ES-I3 (cell line): ENCODE data around the gene XPR1.
A peak's percentile ranks its signal among the peaks of the same experiment; 100 is the strongest.

Experiments used
- H3K36me3 ChIP-seq: 2 replicates; pipeline ENCODE4 v1.6.1; 2013; ENCODE audit warnings: mild to moderate bottlenecking, low read length, control low read depth, moderate library complexity; ENCODE audit not compliant: insufficient read depth
- H3K4me1 ChIP-seq: 2 replicates; pipeline ENCODE4 v1.6.1; 2013; ENCODE audit warnings: mild to moderate bottlenecking, control low read depth, low read length; ENCODE audit not compliant: insufficient read depth
- H3K9ac ChIP-seq: 2 replicates; pipeline ENCODE4 v1.6.1; 2013; ENCODE audit warnings: low read depth, mild to moderate bottlenecking, low read length, moderate library complexity
- H3K9me3 ChIP-seq: 2 replicates; pipeline ENCODE4 v1.6.1; 2013; ENCODE audit warnings: mild to moderate bottlenecking, low read length, moderate library complexity; ENCODE audit not compliant: control insufficient read depth, insufficient read depth

Gene XPR1

GRCh38 chr1:180909005-180909414 lies 277.2 kb downstream of the XPR1 start:
- no peaks in the 10 kb centered on the region for H3K4me1 ChIP-seq
- H3K36me3 ChIP-seq: no peaks in the 10 kb centered on the region
- no peaks in the 10 kb centered on the region for H3K9me3 ChIP-seq

DNA sequence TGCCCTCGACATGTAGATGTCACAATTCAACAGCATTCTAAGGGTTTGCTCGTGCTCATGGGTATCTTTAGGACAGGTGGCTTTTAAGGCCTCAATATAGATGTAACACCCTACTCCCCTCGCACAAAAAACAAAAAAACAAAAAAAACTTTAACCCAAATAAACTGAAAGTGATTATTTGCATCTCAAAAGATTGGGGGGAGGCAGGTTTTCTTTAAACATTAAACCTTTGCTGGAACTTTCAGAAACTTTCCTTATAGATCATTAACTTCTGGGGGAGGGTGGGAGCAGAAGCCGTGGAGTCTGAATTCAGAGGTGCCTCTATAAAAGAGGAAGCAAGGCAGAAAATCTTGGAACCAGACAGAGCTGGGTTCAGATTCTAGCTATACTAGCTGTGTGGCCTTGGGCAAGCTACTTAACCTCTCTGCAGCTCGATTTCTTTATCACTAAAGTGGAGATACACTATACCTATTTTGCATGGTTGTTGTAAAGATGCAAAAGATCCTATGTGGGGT lies 277.7 kb downstream of the XPR1 start:
- Histone ChIP-seq H3K4me1 (no peaks in the 10 kb centered on the region), H3K9ac (no peak overlapping the region), H3K36me3 (no peaks in the 10 kb centered on the region), H3K9me3 (no peaks in the 10 kb centered on the region)

More at GRCh38 chr1:180909005-180909414, 277.2 kb downstream of the XPR1 start:
- H3K9ac ChIP-seq: no peak overlapping the region

DNA sequence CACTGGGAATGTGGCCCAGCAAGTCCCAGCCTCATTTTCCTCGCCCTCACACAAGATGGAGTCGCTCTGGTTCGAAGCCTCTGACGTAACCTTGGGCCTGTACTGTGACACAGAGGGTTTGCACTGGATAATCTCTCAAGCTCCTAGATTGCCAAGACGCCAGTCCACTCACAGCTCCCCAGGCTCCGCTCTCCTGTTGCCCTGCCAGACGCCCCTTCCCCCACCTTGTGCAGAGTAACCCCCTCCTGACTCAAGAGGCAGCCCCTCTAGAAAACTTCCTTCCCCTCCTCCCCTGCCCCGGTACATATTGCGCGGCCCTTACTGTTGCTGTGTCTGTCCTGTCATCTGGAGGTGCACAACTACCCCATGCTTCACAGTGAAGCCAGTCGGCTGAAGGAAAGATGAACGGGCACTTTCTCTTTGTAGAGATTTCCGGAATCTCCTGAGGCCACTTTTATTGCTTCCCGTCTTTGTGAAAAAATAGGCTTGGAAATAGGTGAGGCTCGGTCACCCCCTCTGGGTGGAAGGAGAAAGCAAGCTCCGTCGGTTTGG lies 279.9 kb downstream of the XPR1 start:
- H3K36me3 ChIP-seq: no peaks in the 10 kb centered on the region
- no peaks in the 10 kb centered on the region for H3K4me1 ChIP-seq
- H3K9me3 ChIP-seq: no peaks in the 10 kb centered on the region
- peak overlapping the region; percentile 93 for H3K9ac ChIP-seq

- no peaks in the 10 kb centered on the region for H3K9me3 ChIP-seq
- H3K4me1 ChIP-seq: no peaks in the 10 kb centered on the region
- H3K36me3 ChIP-seq: no peaks in the 10 kb centered on the region
- H3K9ac ChIP-seq: peak overlapping the region; percentile 93
These were observed 280.5 kb downstream of the XPR1 start for GRCh38 chr1:180912211-180912800.

GRCh38 chr1:180912801-180913565 lies 281.2 kb downstream of the XPR1 start, which contains the start of gene KIAA1614:
Gene KIAA1614 (plus strand): TSS chr1:180912897. CDS start chr1:180913244, 347 bp downstream.
- H3K4me1 ChIP-seq: no peaks in the 10 kb centered on the region
- H3K9ac ChIP-seq: peak within 1 kb of the TSS; percentile 93
- no peaks in the 10 kb centered on the region for H3K9me3 ChIP-seq
- no peaks in the 10 kb centered on the region for H3K36me3 ChIP-seq

GRCh38 chr1:180915426-180915965 lies 283.7 kb downstream of the XPR1 start:
- no peaks in the 10 kb centered on the region for H3K9me3 ChIP-seq
- H3K9ac ChIP-seq: no peak overlapping the region
- no peaks in the 10 kb centered on the region for H3K4me1 ChIP-seq
- H3K36me3 ChIP-seq: no peaks in the 10 kb centered on the region

GRCh38 chr1:180916012-180916770 lies 284.4 kb downstream of the XPR1 start:
- no peaks in the 10 kb centered on the region for H3K4me1 ChIP-seq

GRCh38 chr1:180916771-180917170 lies 284.9 kb downstream of the XPR1 start:
- no peak overlapping the region for H3K9ac ChIP-seq
- no peaks in the 10 kb centered on the region for H3K36me3 ChIP-seq
- H3K4me1 ChIP-seq: no peaks in the 10 kb centered on the region; the same call in 1 of the 2 replicates

More at GRCh38 chr1:180916012-180916770, 284.4 kb downstream of the XPR1 start:
- no peaks in the 10 kb centered on the region for H3K36me3 ChIP-seq
- no peak overlapping the region for H3K9ac ChIP-seq
- no peaks in the 10 kb centered on the region for H3K9me3 ChIP-seq

DNA sequence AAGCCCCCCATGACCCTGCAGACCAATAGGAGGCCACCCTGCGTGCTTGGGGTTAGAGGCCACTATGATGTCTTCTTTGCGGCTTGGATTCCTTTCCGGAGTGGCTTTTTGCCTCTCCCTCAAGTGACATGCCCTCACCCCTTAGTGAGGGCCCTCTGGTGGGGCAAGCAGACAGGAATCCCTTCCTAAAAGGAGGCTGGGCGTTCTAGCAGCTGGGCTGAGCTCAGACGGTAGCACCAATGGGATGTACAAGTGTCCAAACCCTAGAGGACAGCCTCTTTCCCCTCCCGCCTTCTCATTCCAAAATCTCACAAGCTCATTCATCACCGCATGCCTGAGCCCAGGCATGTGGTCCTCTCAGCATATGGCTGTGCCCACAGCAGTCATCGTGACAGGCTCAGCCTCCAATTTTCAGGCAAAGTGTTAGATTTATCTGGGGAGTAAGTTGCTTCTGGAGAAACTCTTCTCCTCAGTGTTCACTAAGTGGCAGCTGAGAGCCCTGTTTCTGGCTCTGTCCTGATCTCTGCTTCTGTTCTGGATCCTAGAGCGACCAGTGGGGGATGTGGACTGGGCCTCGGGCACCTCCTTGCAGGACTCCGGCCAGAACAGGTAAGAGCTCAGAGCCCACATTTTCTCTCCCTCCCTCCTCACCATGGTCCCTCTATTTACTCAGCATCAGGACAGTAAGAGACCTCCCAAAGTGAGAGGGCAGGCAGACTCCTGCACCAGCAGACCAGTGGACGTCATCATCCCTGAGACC lies 285.7 kb downstream of the XPR1 start:
- Histone ChIP-seq H3K36me3 (no peaks in the 10 kb centered on the region), H3K9ac (no peak overlapping the region), H3K4me1 (peaks cover 5% of the 10 kb centered on the region), H3K9me3 (no peaks in the 10 kb centered on the region)

More at GRCh38 chr1:180916771-180917170, 284.9 kb downstream of the XPR1 start:
- H3K9me3 ChIP-seq: no peaks in the 10 kb centered on the region

DNA sequence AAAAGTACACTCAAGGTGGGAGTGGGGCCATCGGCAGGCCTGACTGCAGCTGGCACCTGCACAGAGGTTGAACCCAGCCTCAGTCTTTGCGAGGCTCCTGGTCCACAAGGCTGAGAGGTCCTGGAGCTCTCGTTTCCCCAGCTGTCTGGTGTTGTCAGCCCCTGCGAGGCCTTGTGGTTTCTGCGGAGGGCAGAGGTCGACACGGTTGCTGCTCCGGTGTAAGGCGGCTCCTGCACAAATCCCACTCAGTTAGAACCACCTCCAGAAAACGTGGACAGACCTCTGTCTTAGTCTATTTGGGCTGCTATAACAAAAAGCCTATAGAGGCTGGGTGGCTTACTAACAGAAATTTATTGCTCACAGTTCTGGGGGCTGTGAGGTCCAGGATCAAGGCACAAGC lies 286.7 kb downstream of the XPR1 start:
- H3K4me1 ChIP-seq: peaks cover 12% of the 10 kb centered on the region
- H3K36me3 ChIP-seq: no peaks in the 10 kb centered on the region
- H3K9me3 ChIP-seq: no peaks in the 10 kb centered on the region
- H3K9ac ChIP-seq: no peak overlapping the region

DNA sequence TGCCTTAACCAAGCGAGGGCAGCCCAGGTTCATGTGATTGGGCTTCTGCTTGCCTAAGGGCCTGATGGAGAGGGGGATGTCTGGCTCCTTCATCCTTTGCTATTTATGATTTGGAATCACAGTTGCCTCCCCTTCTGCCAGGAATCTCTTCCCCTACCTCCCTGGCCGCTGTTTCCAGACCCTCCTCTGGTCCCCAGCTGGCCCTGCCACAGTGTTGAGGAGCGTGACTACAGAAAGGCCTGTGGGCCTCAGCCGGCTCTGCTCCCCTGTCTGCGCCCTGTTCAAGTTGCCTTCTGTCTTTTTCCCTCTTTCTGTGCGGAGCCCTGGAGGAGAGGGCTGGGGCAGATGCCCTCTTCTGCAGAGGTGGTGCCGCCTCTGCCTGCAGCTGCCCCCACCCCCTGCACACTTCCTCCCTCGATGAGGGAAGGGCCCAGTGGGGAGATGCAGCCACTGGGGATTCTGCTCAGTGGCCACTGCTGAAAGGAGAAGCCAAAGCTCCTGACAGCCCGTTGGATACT lies 287.4 kb downstream of the XPR1 start:
- no peaks in the 10 kb centered on the region for H3K36me3 ChIP-seq
- no peak overlapping the region for H3K9ac ChIP-seq
- H3K9me3 ChIP-seq: no peaks in the 10 kb centered on the region
- H3K4me1 ChIP-seq: peaks cover 19% of the 10 kb centered on the region

DNA sequence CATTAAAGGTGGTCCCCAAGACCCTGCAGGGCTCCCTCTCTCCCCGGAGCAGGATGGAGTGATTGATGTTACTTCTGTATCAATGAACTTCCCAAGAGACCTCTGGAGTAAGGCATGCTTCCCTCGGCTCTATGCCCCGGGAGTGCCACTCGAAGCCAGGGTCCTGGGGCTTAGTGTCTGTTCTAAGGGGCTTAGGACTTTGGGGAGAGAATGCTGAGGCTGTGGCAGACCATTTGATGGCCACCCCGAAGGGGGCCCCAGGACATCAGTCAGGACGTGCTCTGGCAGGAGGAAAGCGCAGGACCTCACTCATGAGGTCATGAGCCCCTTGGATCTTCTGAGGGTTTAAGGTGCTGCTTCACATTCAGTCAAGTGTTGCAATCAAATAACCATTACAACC lies 288.4 kb downstream of the XPR1 start:
- Histone ChIP-seq H3K9ac (no peak overlapping the region), H3K4me1 (peaks cover 26% of the 10 kb centered on the region), H3K36me3 (no peaks in the 10 kb centered on the region), H3K9me3 (no peaks in the 10 kb centered on the region)

- Histone ChIP-seq H3K9ac (no peak overlapping the region), H3K36me3 (no peaks in the 10 kb centered on the region), H3K9me3 (no peaks in the 10 kb centered on the region), H3K4me1 (peaks cover 31% of the 10 kb centered on the region)
These were observed 288.9 kb downstream of the XPR1 start for GRCh38 chr1:180920702-180921101.
